ENCODE results near the gene DLG4. TPM values are rescaled to one million over a fixed set of nuclear protein-coding genes. Genes with fewer than 3 reads are reported as not detected.
A peak's percentile ranks its signal among the peaks of the same experiment; 100 is the strongest.
"Not testable (repeated sequence)": the region's sequence is repeated elsewhere in the genome, so short reads cannot be mapped to it uniquely, and the experiment has no call there.

The DLG4 gene
- polyA plus RNA-seq, 3 donors, result 28.3 to 47.7 (median 37.6) TPM

- no peak for DNase-seq (ENCODE audit: extremely low read depth in 1 of 11, low read depth in 9 of 11, low spot score in 4 of 11)
Observed at GRCh38 chr17:7207120-7208001, 12.3 kb downstream of the DLG4 start.

GRCh38 chr17:7205561-7205960 is 14.1 kb downstream of the DLG4 start:
- DNase-seq (ENCODE audit: extremely low read depth in 1 of 11, low read depth in 9 of 11, low spot score in 4 of 11), result no peak

- peak in 9 of 11 donors; percentile 76 to 85 (median 80) for DNase-seq (ENCODE audit: extremely low read depth in 1 of 11, low read depth in 9 of 11, low spot score in 4 of 11)
Observed at GRCh38 chr17:7204828-7205461, 14.7 kb downstream of the DLG4 start.

- no peak for DNase-seq (ENCODE audit: extremely low read depth in 1 of 11, low read depth in 9 of 11, low spot score in 4 of 11)
Observed at GRCh38 chr17:7204336-7204735, 15.3 kb downstream of the DLG4 start.

- no peak for DNase-seq (ENCODE audit: extremely low read depth in 1 of 11, low read depth in 9 of 11, low spot score in 4 of 11)
Observed at GRCh38 chr17:7203391-7203790, 16.2 kb downstream of the DLG4 start.

- DNase-seq (ENCODE audit: extremely low read depth in 1 of 11, low read depth in 9 of 11, low spot score in 4 of 11), result no peak
Observed at GRCh38 chr17:7196651-7197401, 22.8 kb downstream of the DLG4 start.

- no peak for DNase-seq (ENCODE audit: extremely low read depth in 1 of 11, low read depth in 9 of 11, low spot score in 4 of 11)
Observed at GRCh38 chr17:7195971-7196370, 23.7 kb downstream of the DLG4 start.

- no peak for DNase-seq (ENCODE audit: extremely low read depth in 1 of 11, low read depth in 9 of 11, low spot score in 4 of 11)
Observed at GRCh38 chr17:7192271-7192937, 27.2 kb downstream of the DLG4 start.

- no peak for DNase-seq (ENCODE audit: extremely low read depth in 1 of 11, low read depth in 9 of 11, low spot score in 4 of 11)
Observed at GRCh38 chr17:7191571-7192270, 27.9 kb downstream of the DLG4 start.

GRCh38 chr17:7191069-7191468 is 28.6 kb downstream of the DLG4 start:
- DNase-seq (ENCODE audit: extremely low read depth in 1 of 11, low read depth in 9 of 11, low spot score in 4 of 11), result no peak

- no peak for DNase-seq (ENCODE audit: extremely low read depth in 1 of 11, low read depth in 9 of 11, low spot score in 4 of 11)
Observed at GRCh38 chr17:7190276-7190917, 29.2 kb downstream of the DLG4 start.

- DNase-seq (ENCODE audit: extremely low read depth in 1 of 11, low read depth in 9 of 11, low spot score in 4 of 11), result no peak
Observed at GRCh38 chr17:7186241-7186640, 33.4 kb downstream of the DLG4 start.

GRCh38 chr17:7184647-7185046 is 35.0 kb downstream of the DLG4 start:
- DNase-seq (ENCODE audit: extremely low read depth in 1 of 11, low read depth in 9 of 11, low spot score in 4 of 11), result no peak

- peak in 4 of 11 donors; percentile 51 to 82 (median 60) for DNase-seq (ENCODE audit: extremely low read depth in 1 of 11, low read depth in 9 of 11, low spot score in 4 of 11)
Observed at GRCh38 chr17:7184091-7184488, 35.5 kb downstream of the DLG4 start.

- no peak for DNase-seq (ENCODE audit: extremely low read depth in 1 of 11, low read depth in 9 of 11, low spot score in 4 of 11)
Observed at GRCh38 chr17:7183433-7184090, 36.1 kb downstream of the DLG4 start.

GRCh38 chr17:7182101-7182500 is 37.5 kb downstream of the DLG4 start:
- not testable (repeated sequence) for DNase-seq (ENCODE audit: extremely low read depth in 1 of 11, low read depth in 9 of 11, low spot score in 4 of 11)

- DNase-seq (ENCODE audit: extremely low read depth in 1 of 11, low read depth in 9 of 11, low spot score in 4 of 11), result no peak
Observed at GRCh38 chr17:7179317-7180254, 40.0 kb downstream of the DLG4 start, which contains the start of gene ASGR1. TSS of gene ASGR1 (minus strand) at chr17:7179370. CDS start at chr17:7178563, 807 bp downstream.
